H1 (cell line): ENCODE measurements around the gene PPY. TPM values are rescaled to one million over a fixed set of nuclear protein-coding genes. Genes with fewer than 3 reads are reported as not detected.

Experiments
- BACH1 ChIP-seq: IDR thresholded peaks from 2 replicates; pipeline ENCODE4 v1.6.1; 2012; ENCODE audit warnings: low read length, improper control_type of control experiment
- polyA plus RNA-seq, 7 experiments: library from polyadenylated mRNA; depleted of rRNA in 3 of 7; stranded (reverse) in 5 of 7; unstranded in 2 of 7; fragments of >200 nt in 5 of 7; fragments of 200-250 nt in 2 of 7; gene quantifications; 1 replicate in 5 of 7; 2 replicates in 1 of 7; 4 replicates in 1 of 7; pipeline versions ENCODE4 v1.2.1 to v1.2.3, GENCODE V29; 2011 to 2013; ENCODE audit warnings: missing spikeins in 2 of 7, mixed read lengths in 2 of 7
- total RNA-seq: library from RNA; stranded (reverse); fragmentation: NEBNext Ultra II Directional; extraction: Animal tissue kit (Norgen Biotek cat#: 25700); gene quantifications from 2 replicates; pipeline ENCODE4 v1.2.1, GENCODE V29; 2021

The PPY gene
- total and polyA plus RNA-seq, 2 of the 8 experiments (the other 6 are each of a cell fraction or from before 2014, with no cell fraction given), result 0.26 TPM; not detected in 1

GRCh38 chr17:43909537-43910231 lies 32.6 kb downstream of the PPY start (continued):
- no peak for TF ChIP-seq BACH1
